Measurements from ENCODE around the gene CUL3.
"Not testable (repeated sequence)": the region's sequence is repeated elsewhere in the genome, so short reads cannot be mapped to it uniquely, and the experiment has no call there.

The CUL3 gene

GRCh38 chr2:224585211-224586088 lies at the start of gene CUL3:
CUL3 (minus strand) TSS chr2:224585363; CDS start chr2:224585009, 354 bp downstream.
- peak; percentile 99 for DNase-seq

- DNase-seq, result no peak
Measured at GRCh38 chr2:224630659-224631550, 45.7 kb upstream of the CUL3 start.

DNA sequence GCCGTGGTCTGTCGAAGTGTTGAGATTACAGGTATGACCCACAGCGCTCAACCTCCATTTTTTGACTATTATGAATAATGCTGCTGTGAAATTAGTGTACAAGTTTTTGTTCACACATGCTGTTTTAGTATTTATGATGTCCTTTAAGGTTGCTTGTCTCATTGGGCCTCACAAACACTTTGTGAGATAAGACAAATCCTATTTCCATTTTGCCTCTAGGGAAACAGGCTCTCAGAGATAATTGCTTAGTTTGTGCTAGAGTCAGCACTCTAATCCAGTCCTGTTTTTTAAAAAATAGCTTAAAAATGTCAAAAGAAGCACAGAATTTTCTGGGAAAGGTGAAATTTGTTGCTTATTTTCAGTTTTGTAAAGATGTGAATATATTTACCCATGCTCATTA lies 43.3 kb upstream of the CUL3 start:
- no peak for DNase-seq

DNA sequence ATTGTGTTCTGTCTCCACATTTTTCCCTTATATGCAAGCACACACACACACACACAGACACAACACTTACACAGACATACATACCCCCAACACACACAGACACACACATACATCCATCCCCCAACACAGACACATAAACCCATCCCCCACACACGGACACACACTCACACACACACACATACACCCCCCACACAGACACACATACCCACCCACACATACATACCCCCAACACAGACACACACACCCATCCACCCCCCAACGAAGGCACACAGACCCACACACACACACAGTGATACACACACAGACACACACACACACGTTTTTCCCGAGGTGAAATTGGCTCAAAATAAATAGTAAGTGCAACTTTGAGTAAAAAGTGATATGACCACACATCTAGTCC lies 41.6 kb upstream of the CUL3 start:
- DNase-seq, result no peak

DNA sequence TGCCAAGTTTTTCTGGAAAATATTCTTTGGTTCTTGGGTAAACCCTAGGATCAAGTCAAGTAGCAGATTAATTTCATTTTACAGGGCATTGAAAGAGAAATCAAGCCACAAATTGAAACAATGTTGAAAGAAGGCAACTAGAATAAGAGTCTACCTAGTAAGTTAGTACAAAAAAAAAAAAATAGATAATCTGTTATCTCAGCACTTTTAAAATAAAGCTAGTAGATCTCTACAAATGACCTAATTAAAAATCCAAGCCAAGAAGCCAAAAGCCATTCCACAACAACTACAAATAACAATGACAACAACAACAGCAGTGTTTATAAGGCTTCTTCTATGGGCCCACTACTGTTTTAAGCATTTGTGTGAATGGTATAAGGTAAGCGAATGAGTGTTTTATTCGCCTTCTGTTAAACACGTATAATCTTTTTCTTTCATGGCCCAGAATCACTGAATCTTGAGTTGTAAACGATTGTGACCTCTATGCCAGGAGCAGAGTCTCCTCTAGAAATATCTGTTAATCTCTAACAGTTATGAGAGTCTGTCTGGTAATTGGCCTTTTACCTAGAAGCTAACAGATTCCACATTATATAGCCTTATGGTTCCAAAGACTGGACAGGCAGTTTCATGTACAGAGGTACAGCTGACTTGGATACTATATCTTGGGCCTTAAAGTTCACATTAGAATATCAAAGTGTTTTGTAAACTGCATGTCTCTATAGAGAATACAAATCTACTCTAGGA lies 28.6 kb upstream of the CUL3 start:
- DNase-seq, result no peak

GRCh38 chr2:224612578-224612977 lies 27.4 kb upstream of the CUL3 start:
- no peak for DNase-seq

- no peak for DNase-seq
Measured at GRCh38 chr2:224611938-224612337, 26.8 kb upstream of the CUL3 start.

DNA sequence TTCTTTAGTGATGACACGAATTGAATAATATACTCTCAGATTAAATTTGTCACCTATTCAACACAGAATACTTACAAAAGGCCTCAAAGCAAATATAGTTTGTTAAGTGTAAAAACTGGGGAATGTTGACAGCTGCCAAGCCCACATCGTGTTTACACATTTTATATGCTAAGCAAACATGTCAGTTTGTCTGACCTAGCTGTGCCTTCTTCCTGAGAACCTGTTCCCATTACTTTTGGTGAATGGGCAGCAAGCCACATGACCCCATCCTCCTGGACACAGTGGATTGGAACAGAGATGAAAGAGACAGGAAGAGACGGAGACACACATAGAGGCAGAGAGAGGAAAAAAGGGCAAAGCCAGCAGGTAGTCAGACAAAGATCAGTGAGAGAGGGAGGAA lies 22.9 kb upstream of the CUL3 start:
- DNase-seq, result no peak

DNA sequence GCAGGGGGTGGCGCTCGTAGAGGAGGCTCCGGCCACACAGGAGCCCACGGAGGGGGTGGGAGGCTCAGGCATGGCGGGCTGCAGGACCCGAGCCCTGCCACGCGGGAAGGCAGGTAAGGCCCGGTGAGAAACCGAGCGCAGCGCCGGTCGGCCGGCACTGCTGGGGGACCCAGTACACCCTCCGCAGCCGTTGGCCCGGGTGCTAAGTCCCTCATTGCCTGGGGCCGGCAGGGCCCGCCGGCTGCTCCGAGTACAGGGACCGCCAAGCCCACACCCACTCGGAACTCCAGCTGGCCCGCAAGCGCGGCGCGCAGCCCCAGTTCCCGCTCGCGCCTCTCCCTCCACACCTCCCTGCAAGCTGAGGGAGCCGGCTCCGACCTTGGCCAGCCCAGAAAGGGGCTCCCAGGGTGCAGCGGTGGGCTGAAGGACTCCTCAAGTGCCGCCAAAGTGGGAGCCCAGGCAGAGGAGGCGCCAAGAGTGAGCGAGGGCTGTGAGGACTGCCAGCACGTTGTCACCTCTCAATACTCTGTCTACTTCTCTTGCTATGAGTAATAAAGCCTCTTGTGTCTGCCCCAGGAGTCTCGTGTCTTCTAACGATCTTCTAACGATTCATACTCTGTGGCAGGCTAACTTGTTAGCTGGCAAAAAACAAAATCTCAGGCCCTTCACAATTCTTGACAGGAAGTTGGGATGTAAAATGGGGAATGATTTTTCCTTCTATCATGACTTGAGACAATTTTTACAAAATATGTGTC lies 18.8 kb upstream of the CUL3 start:
- DNase-seq, result not testable (repeated sequence)

DNA sequence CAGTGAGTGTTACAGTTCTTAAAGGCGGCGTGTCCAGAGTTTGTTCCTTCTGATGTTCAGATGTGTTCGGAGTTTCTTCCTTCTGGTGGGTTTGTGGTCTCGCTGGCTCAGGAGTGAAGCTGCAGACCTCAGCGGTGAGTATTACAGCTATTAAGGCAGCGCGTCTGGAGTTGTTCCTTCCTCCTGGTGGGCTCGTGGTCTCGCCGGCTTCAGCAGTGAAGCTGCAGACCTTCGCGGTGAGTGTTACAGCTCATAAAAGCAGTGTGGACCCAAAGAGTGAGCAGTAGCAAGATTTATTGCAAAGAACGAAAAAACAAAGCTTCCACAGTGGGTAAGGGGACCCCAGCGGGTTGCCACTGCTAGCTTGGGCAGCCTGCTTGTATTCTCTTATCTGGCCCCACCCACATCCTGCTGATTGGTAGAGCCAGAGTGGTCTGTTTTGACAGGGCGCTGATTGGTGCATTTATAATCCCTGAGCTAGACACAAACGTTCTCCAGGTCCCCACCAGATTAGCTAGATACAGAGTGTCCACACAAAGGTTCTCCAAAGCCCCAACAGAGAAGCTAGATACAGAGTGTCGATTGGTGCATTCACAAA lies 17.7 kb upstream of the CUL3 start:
- DNase-seq, result peak; percentile 18

- no peak for DNase-seq
Measured at GRCh38 chr2:224601923-224602322, 16.8 kb upstream of the CUL3 start.

DNA sequence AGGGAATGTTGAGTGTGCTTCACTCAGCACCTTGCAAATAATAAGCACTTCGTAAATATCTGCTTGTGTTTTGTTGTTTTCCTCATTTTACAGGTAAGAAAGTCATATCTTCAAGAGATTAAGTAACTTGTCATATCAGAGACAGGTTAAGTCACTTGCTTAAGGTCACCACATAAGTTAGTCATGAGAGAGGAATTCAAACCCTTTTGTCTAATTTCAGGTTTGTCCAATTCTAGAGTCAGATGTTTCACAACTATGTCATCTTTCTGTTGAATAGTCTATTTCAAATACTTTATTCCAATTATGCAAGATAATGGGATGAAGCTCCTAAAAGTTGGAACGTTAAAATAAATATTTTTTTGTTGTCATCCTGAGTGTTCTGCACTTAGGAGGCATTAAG lies 13.5 kb upstream of the CUL3 start:
- no peak for DNase-seq

- DNase-seq, result no peak
Measured at GRCh38 chr2:224596289-224596688, 11.1 kb upstream of the CUL3 start.

GRCh38 chr2:224595518-224595917 lies 10.4 kb upstream of the CUL3 start:
- DNase-seq, result no peak

- no peak for DNase-seq
Measured at GRCh38 chr2:224594840-224595239, 9.7 kb upstream of the CUL3 start.

- no peak for DNase-seq
Measured at GRCh38 chr2:224591220-224591619, 6.1 kb upstream of the CUL3 start.

- DNase-seq, result no peak
Measured at GRCh38 chr2:224586127-224586695, 1.0 kb upstream of the CUL3 start.

GRCh38 chr2:224584785-224585210 lies 365 bp downstream of the CUL3 start:
- peak; percentile 67 for DNase-seq

- DNase-seq, result peak; percentile 29
Measured at GRCh38 chr2:224584111-224584784, 915 bp downstream of the CUL3 start.

- DNase-seq, result not testable (repeated sequence)
Measured at GRCh38 chr2:224583033-224583432, 2.1 kb downstream of the CUL3 start.

- DNase-seq, result no peak
Measured at GRCh38 chr2:224580248-224580647, 4.9 kb downstream of the CUL3 start.
